Measurements from ENCODE around the gene GAST.
"Not testable (repeated sequence)": the region's sequence is repeated elsewhere in the genome, so short reads cannot be mapped to it uniquely, and the experiment has no call there.

Gene GAST

GRCh38 chr17:41711669-41712400 lies at the start of gene GAST:
GAST (plus strand) TSS chr17:41712331; CDS start chr17:41715437, 3,106 bp downstream.
- DNase-seq = no peak

GRCh38 chr17:41663451-41664171 lies 48.5 kb upstream of the GAST start:
- DNase-seq = no peak

GRCh38 chr17:41664172-41664457 lies 48.0 kb upstream of the GAST start:
- DNase-seq = no peak

GRCh38 chr17:41664587-41665565 lies 47.3 kb upstream of the GAST start:
- no peak for DNase-seq

- peak; percentile 49 for DNase-seq
Observed at GRCh38 chr17:41665566-41666236, 46.4 kb upstream of the GAST start.

GRCh38 chr17:41666237-41666641 lies 45.9 kb upstream of the GAST start:
- DNase-seq = peak; percentile 42

GRCh38 chr17:41666708-41667279 lies 45.3 kb upstream of the GAST start:
- peak; percentile 66 for DNase-seq

GRCh38 chr17:41667280-41668041 lies 44.7 kb upstream of the GAST start:
- no peak for DNase-seq

- DNase-seq = no peak
Observed at GRCh38 chr17:41672153-41672552, 40.0 kb upstream of the GAST start.

GRCh38 chr17:41675157-41676057 lies 36.7 kb upstream of the GAST start:
- not testable (repeated sequence) for DNase-seq

- DNase-seq = no peak
Observed at GRCh38 chr17:41676058-41676419, 36.1 kb upstream of the GAST start.

- DNase-seq = peak; percentile 47
Observed at GRCh38 chr17:41678411-41678906, 33.7 kb upstream of the GAST start.

GRCh38 chr17:41678907-41679739 lies 33.0 kb upstream of the GAST start:
- no peak for DNase-seq

GRCh38 chr17:41679740-41680425 lies 32.2 kb upstream of the GAST start:
- no peak for DNase-seq

GRCh38 chr17:41680426-41681040 lies 31.6 kb upstream of the GAST start:
- DNase-seq = peak; percentile 20

GRCh38 chr17:41681776-41682175 lies 30.4 kb upstream of the GAST start:
- no peak for DNase-seq

- DNase-seq = no peak
Observed at GRCh38 chr17:41682631-41683030, 29.5 kb upstream of the GAST start.

GRCh38 chr17:41683441-41684007 lies 28.6 kb upstream of the GAST start:
- DNase-seq = no peak

All from SHP77 treated with DMSO at 0.1 percent for 48 hours (cell line).